Activated T-cell treated with anti-CD3 and anti-CD28 coated beads, Interleukin-2, amount 50 U/mL, for 24 hours (primary cell): Measurements from ENCODE around the gene CYB5A.
A peak's percentile ranks its signal among the peaks of the same experiment; 100 is the strongest.

ENCODE experiments used
- DNase-seq: peaks from one replicate; pipeline ENCODE4 v3.0.0-alpha.2; 2020
- H3K27ac Mint-ChIP-seq: 2 replicates; pipeline ENCODE4 v1.8.0; 2020; ENCODE audit warnings: mild to moderate bottlenecking, mixed read lengths
- H3K27me3 Mint-ChIP-seq: 2 replicates; pipeline ENCODE4 v1.8.0; 2020; ENCODE audit warnings: mixed read lengths
- H3K36me3 Mint-ChIP-seq: 2 replicates; pipeline ENCODE4 v1.8.0; 2020; ENCODE audit warnings: low read depth, mixed read lengths
- H3K4me1 Mint-ChIP-seq: 2 replicates; pipeline ENCODE4 v1.8.0; 2020; ENCODE audit warnings: low read depth, mixed read lengths
- H3K4me3 Mint-ChIP-seq: 2 replicates; pipeline ENCODE4 v1.8.0; 2020; ENCODE audit warnings: mild to moderate bottlenecking, moderate library complexity, mixed read lengths
- H3K9me3 Mint-ChIP-seq: 2 replicates; pipeline ENCODE4 v1.8.0; 2020; ENCODE audit warnings: mixed read lengths

The CYB5A gene

GRCh38 chr18:74229891-74230290, 61.9 kb downstream of the CYB5A start:
- Mint-ChIP-seq H3K4me3 (no peak overlapping the region), H3K9me3 (no peaks in the 10 kb centered on the region), H3K27ac (no peak overlapping the region), H3K4me1 (no peaks in the 10 kb centered on the region), H3K36me3 (no peaks in the 10 kb centered on the region), H3K27me3 (peaks cover 8% of the 10 kb centered on the region)
- no peak for DNase-seq

GRCh38 chr18:74229005-74229404, 62.8 kb downstream of the CYB5A start:
- Mint-ChIP-seq H3K27me3 (peaks cover 8% of the 10 kb centered on the region), H3K36me3 (no peaks in the 10 kb centered on the region), H3K4me1 (no peaks in the 10 kb centered on the region), H3K4me3 (no peak overlapping the region), H3K9me3 (no peaks in the 10 kb centered on the region), H3K27ac (no peak overlapping the region)
- DNase-seq, result no peak

- Mint-ChIP-seq H3K9me3 (no peaks in the 10 kb centered on the region), H3K4me1 (no peaks in the 10 kb centered on the region), H3K27ac (no peak overlapping the region), H3K27me3 (peaks cover 8% of the 10 kb centered on the region), H3K36me3 (no peaks in the 10 kb centered on the region), H3K4me3 (no peak overlapping the region)
- DNase-seq, result no peak
These were observed 63.5 kb downstream of the CYB5A start for GRCh38 chr18:74228312-74228711.

- H3K27me3 Mint-ChIP-seq, result peaks cover 8% of the 10 kb centered on the region
- no peaks in the 10 kb centered on the region for H3K36me3 Mint-ChIP-seq
- no peaks in the 10 kb centered on the region for H3K9me3 Mint-ChIP-seq
- DNase-seq, result no peak
- H3K27ac Mint-ChIP-seq, result no peak overlapping the region
- no peaks in the 10 kb centered on the region for H3K4me1 Mint-ChIP-seq
- H3K4me3 Mint-ChIP-seq, result no peak overlapping the region
These were observed 65.1 kb downstream of the CYB5A start for GRCh38 chr18:74226666-74227065.

GRCh38 chr18:74226156-74226555, 65.6 kb downstream of the CYB5A start:
- Mint-ChIP-seq H3K4me3 (no peak overlapping the region), H3K9me3 (no peaks in the 10 kb centered on the region), H3K27ac (no peak overlapping the region), H3K4me1 (no peaks in the 10 kb centered on the region), H3K36me3 (no peaks in the 10 kb centered on the region), H3K27me3 (peaks cover 8% of the 10 kb centered on the region)
- no peak for DNase-seq

- DNase-seq, result no peak
- no peaks in the 10 kb centered on the region for H3K4me1 Mint-ChIP-seq
- no peak overlapping the region for H3K27ac Mint-ChIP-seq
- no peaks in the 10 kb centered on the region for H3K36me3 Mint-ChIP-seq
- H3K27me3 Mint-ChIP-seq, result peaks cover 8% of the 10 kb centered on the region
- no peaks in the 10 kb centered on the region for H3K9me3 Mint-ChIP-seq
- H3K4me3 Mint-ChIP-seq, result no peak overlapping the region
These were observed 66.4 kb downstream of the CYB5A start for GRCh38 chr18:74225193-74225840.

- DNase-seq, result no peak
- H3K4me1 Mint-ChIP-seq, result no peaks in the 10 kb centered on the region
- peaks cover 8% of the 10 kb centered on the region for H3K27me3 Mint-ChIP-seq
- no peaks in the 10 kb centered on the region for H3K36me3 Mint-ChIP-seq
- H3K4me3 Mint-ChIP-seq, result no peak overlapping the region
- H3K9me3 Mint-ChIP-seq, result no peaks in the 10 kb centered on the region
- no peak overlapping the region for H3K27ac Mint-ChIP-seq
These were observed 68.9 kb downstream of the CYB5A start for GRCh38 chr18:74222710-74223494.

GRCh38 chr18:74221081-74221480, 70.7 kb downstream of the CYB5A start:
- no peaks in the 10 kb centered on the region for H3K36me3 Mint-ChIP-seq
- H3K9me3 Mint-ChIP-seq, result no peaks in the 10 kb centered on the region
- no peak overlapping the region for H3K4me3 Mint-ChIP-seq
- H3K27me3 Mint-ChIP-seq, result peaks cover 4% of the 10 kb centered on the region
- no peak for DNase-seq
- no peak overlapping the region for H3K27ac Mint-ChIP-seq
- H3K4me1 Mint-ChIP-seq, result no peaks in the 10 kb centered on the region

GRCh38 chr18:74219056-74219455, 72.7 kb downstream of the CYB5A start:
- Mint-ChIP-seq H3K27ac (no peak overlapping the region), H3K9me3 (no peaks in the 10 kb centered on the region), H3K27me3 (peaks cover 6% of the 10 kb centered on the region), H3K36me3 (no peaks in the 10 kb centered on the region), H3K4me1 (no peaks in the 10 kb centered on the region), H3K4me3 (no peak overlapping the region)
- no peak for DNase-seq

GRCh38 chr18:74217476-74218143, 74.2 kb downstream of the CYB5A start:
- DNase-seq, result no peak
- H3K9me3 Mint-ChIP-seq, result no peaks in the 10 kb centered on the region
- no peaks in the 10 kb centered on the region for H3K4me1 Mint-ChIP-seq
- no peak overlapping the region for H3K4me3 Mint-ChIP-seq
- H3K27me3 Mint-ChIP-seq, result peaks cover 18% of the 10 kb centered on the region
- no peak overlapping the region for H3K27ac Mint-ChIP-seq
- no peaks in the 10 kb centered on the region for H3K36me3 Mint-ChIP-seq

GRCh38 chr18:74216661-74217110, 75.1 kb downstream of the CYB5A start:
- DNase-seq, result no peak
- H3K4me3 Mint-ChIP-seq, result no peak overlapping the region
- no peaks in the 10 kb centered on the region for H3K36me3 Mint-ChIP-seq
- no peaks in the 10 kb centered on the region for H3K9me3 Mint-ChIP-seq
- H3K27me3 Mint-ChIP-seq, result peaks cover 22% of the 10 kb centered on the region
- H3K4me1 Mint-ChIP-seq, result no peaks in the 10 kb centered on the region
- no peak overlapping the region for H3K27ac Mint-ChIP-seq

- H3K36me3 Mint-ChIP-seq, result no peaks in the 10 kb centered on the region
- no peak overlapping the region for H3K4me3 Mint-ChIP-seq
- no peaks in the 10 kb centered on the region for H3K9me3 Mint-ChIP-seq
- no peak for DNase-seq
- H3K27ac Mint-ChIP-seq, result no peak overlapping the region
- H3K27me3 Mint-ChIP-seq, result peaks cover 25% of the 10 kb centered on the region
- no peaks in the 10 kb centered on the region for H3K4me1 Mint-ChIP-seq
These were observed 75.9 kb downstream of the CYB5A start for GRCh38 chr18:74215863-74216262.

- no peak overlapping the region for H3K4me3 Mint-ChIP-seq
- no peak overlapping the region for H3K27ac Mint-ChIP-seq
- H3K4me1 Mint-ChIP-seq, result no peaks in the 10 kb centered on the region
- peaks cover 25% of the 10 kb centered on the region for H3K27me3 Mint-ChIP-seq
- H3K9me3 Mint-ChIP-seq, result no peaks in the 10 kb centered on the region
- H3K36me3 Mint-ChIP-seq, result no peaks in the 10 kb centered on the region
- no peak for DNase-seq
These were observed 78.3 kb downstream of the CYB5A start for GRCh38 chr18:74213429-74213828.

- Mint-ChIP-seq H3K36me3 (no peaks in the 10 kb centered on the region), H3K27ac (peak overlapping the region; percentile 64), H3K4me3 (no peak overlapping the region), H3K9me3 (no peaks in the 10 kb centered on the region), H3K4me1 (no peaks in the 10 kb centered on the region), H3K27me3 (no peaks in the 10 kb centered on the region)
- no peak for DNase-seq
These were observed 87.1 kb downstream of the CYB5A start for GRCh38 chr18:74204526-74205152.
